Lung (tissue), 12 donors: ENCODE data around the gene SMC4. TPM values are rescaled to one million over a fixed set of nuclear protein-coding genes. Genes with fewer than 3 reads are reported as not detected.

Experiments used
- ATAC-seq: fragments of 200-7000 bp; cut with Tn5 transposase; one replicate; pipeline ENCODE4 v1.9.1; 2020; ENCODE audit warnings: moderate number of reproducible peaks; ENCODE audit not compliant: insufficient read depth, low FRiP score
- DNase-seq, 3 donors: peaks; one replicate each; pipeline ENCODE4 v3.0.0-alpha.2; 2013 to 2017
- H3K27ac ChIP-seq, 2 donors: one replicate each; pipeline ENCODE4 v1.5.1; 2013; ENCODE audit warnings: mild to moderate bottlenecking in 2 of 2, moderate library complexity in 2 of 2, control low read depth in 1 of 2, inconsistent platforms in 1 of 2, low read depth in 1 of 2, low read length in 1 of 2
- H3K27me3 ChIP-seq, 3 donors: one replicate each; pipeline ENCODE4 v1.5.1; 2013; ENCODE audit warnings: low read length in 2 of 3; ENCODE audit not compliant: control insufficient read depth in 3 of 3, insufficient read depth in 3 of 3
- H3K36me3 ChIP-seq, 4 donors: one replicate each; pipeline ENCODE4 v1.5.1; 2013; ENCODE audit warnings: low read length in 4 of 4, mild to moderate bottlenecking in 1 of 4, moderate library complexity in 1 of 4; ENCODE audit not compliant: control insufficient read depth in 4 of 4, insufficient read depth in 4 of 4
- H3K4me1 ChIP-seq, 5 donors: one replicate each; pipeline ENCODE4 v1.5.1; 2013; ENCODE audit warnings: low read length in 5 of 5, mild to moderate bottlenecking in 2 of 5, moderate library complexity in 1 of 5; ENCODE audit not compliant: control insufficient read depth in 5 of 5, insufficient read depth in 5 of 5
- H3K4me3 ChIP-seq: one replicate; pipeline ENCODE4 v1.5.1; 2013; ENCODE audit warnings: mild to moderate bottlenecking, control low read depth, moderate library complexity
- H3K9ac ChIP-seq, 2 donors: one replicate each; pipeline ENCODE4 v1.5.1; 2013; ENCODE audit warnings: low read length in 2 of 2, control low read depth in 1 of 2; ENCODE audit not compliant: insufficient read depth in 1 of 2
- H3K9me3 ChIP-seq, 4 donors: one replicate each; pipeline ENCODE4 v1.5.1; 2013; ENCODE audit warnings: low read length in 3 of 4, mild to moderate bottlenecking in 1 of 4, moderate library complexity in 1 of 4; ENCODE audit not compliant: control insufficient read depth in 4 of 4, insufficient read depth in 3 of 4
- WGBS, 2 donors: extraction: QIAGEN DNeasy Blood & Tissue Kit; methylation state at CpG; one replicate each; pipeline ENCODE4 v1.1.7; 2013; 5-methylcytosine and 5-hydroxymethylcytosine counted together
- polyA plus RNA-seq, 2 donors: library from polyadenylated mRNA; stranded (reverse); fragments of 200-250 nt; gene quantifications; one replicate each; pipeline ENCODE4 v1.2.1, GENCODE V29; 2013
- total RNA-seq, 2 donors: library from RNA; depleted of rRNA in 1 of 2; stranded (reverse); fragments of >200 nt in 1 of 2; gene quantifications; one replicate each; pipeline ENCODE4 v1.2.1, GENCODE V29; 2014 to 2021
- TF ChIP-seq, protein P1 (sequence below): IDR thresholded peaks from 2 replicates; pipeline ENCODE4 v1.5.1; 2012; ENCODE audit warnings: mild to moderate bottlenecking; ENCODE audit errors: control extremely low read depth, extremely low read depth
- donor health status: control.
- donor health status: control.
- donor health status: Bipolar disorder and iron deficiency.
- donor health status: healthy.
- donor health status: DM: yes; HTN: yes; CAD: no.

Gene SMC4
- total and polyA plus RNA-seq, 4 donors: 13.0 to 258 (median 56.3) TPM

DNA sequence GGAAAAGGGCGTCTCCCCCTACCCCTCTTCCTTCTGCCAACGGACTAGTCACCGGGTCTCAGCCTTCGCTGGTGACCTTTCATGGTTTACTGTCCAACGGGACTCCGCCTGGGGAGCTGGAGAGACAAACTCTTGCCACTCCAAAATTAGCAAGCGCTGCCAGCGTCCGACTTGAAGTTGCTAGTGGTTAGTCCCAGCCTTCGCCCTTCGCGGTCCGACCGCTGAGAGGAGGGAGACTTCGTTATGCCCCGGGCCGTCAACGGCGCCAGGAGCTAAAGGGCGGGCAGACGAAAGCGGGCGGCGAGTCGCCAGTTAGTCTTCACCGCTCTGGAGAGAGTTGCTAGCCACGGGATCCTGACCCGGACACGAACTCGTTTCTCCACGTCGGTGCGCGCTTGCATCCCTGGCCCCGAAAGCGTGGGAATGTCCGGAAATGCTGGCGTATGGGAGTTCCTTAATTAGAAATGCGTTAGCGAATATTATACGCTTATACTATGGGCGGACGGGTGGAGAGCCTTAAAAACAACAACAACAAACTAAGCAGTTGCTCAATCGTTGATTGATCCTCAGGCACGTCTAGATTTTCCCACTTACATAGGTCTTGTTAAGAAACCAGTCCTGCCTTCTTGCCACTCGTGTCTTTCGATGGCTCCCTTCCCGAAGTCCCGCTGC is 716 bp downstream of the SMC4 start:
- 0% methylated on average over 49 of the region's 49 CpGs for WGBS, 2 donors
- H3K27ac ChIP-seq: peak overlapping the region; percentile 78 to 93
- H3K27me3 ChIP-seq: no peaks in the 10 kb centered on the region
- peaks cover 0 to 5% (median 0%) of the 10 kb centered on the region in 4 donors for H3K36me3 ChIP-seq
- TF ChIP-seq, protein P1, sequence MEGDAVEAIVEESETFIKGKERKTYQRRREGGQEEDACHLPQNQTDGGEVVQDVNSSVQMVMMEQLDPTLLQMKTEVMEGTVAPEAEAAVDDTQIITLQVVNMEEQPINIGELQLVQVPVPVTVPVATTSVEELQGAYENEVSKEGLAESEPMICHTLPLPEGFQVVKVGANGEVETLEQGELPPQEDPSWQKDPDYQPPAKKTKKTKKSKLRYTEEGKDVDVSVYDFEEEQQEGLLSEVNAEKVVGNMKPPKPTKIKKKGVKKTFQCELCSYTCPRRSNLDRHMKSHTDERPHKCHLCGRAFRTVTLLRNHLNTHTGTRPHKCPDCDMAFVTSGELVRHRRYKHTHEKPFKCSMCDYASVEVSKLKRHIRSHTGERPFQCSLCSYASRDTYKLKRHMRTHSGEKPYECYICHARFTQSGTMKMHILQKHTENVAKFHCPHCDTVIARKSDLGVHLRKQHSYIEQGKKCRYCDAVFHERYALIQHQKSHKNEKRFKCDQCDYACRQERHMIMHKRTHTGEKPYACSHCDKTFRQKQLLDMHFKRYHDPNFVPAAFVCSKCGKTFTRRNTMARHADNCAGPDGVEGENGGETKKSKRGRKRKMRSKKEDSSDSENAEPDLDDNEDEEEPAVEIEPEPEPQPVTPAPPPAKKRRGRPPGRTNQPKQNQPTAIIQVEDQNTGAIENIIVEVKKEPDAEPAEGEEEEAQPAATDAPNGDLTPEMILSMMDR: no peak
- DNase-seq: peak; percentile 52 to 65 (median 58)
- H3K4me3 ChIP-seq: peak overlapping the region; percentile 80
- no peaks in the 10 kb centered on the region for H3K9me3 ChIP-seq
- peaks cover 0 to 29% (median 3%) of the 10 kb centered on the region in 5 donors for H3K4me1 ChIP-seq
- H3K9ac ChIP-seq: peak overlapping the region; percentile 97
- ATAC-seq: peak; percentile 1

GRCh38 chr3:160400702-160401150 is 1.3 kb downstream of the SMC4 start:
- Histone ChIP-seq H3K36me3 (peaks cover 0 to 5% (median 0%) of the 10 kb centered on the region in 4 donors), H3K4me3 (peak overlapping the region; percentile 80), H3K4me1 (peaks cover 0 to 29% (median 3%) of the 10 kb centered on the region in 5 donors), H3K27me3 (no peaks in the 10 kb centered on the region), H3K27ac (peak overlapping the region; percentile 78 to 93), H3K9me3 (no peaks in the 10 kb centered on the region), H3K9ac (peak overlapping the region; percentile 97)
- WGBS, 2 donors: 1% methylated on average over 45 to 51 of the region's 51 CpGs
- DNase-seq: peak in 2 of 3 donors; percentile 29 to 37
- TF ChIP-seq, protein P1: no peak
- no peak for ATAC-seq

DNA sequence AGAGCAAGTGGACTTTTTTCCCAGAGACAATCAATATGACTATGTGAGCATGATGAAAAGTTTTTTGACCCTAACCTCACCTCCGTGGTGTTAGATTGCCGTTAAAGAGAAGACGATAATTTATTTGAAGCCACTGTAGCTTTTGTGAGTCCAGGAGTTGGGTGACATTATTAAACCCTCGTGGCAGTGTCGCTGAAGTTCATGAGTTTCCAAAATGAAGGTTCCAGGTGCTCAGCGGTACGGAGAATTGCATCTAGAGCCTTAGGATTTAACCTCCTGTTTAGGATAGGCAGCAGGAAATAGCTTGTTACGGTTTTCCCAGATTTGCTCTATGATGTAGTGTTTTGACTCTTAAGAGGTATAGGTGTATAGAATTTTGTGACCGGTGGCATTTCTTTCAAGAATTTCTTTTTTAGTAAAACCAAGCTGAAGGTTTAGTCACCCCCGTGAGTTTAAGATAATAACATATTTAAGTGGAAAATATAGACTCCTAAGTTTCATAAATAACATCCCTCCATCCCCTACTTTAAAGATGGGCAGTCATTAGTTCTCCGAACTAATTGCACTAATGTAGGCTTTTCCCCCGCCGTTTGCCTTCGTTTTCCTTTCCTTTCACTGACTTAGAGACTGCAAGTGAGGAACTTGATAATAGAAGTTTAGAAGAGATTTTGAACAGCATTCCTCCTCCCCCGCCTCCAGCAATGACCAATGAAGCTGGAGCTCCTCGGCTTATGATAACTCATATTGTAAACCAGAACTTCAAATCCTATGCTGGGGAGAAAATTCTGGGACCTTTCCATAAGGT is 2.0 kb downstream of the SMC4 start:
- ATAC-seq (no peak), DNase-seq (peak; percentile 69 to 86 (median 86))
- Histone ChIP-seq H3K27me3 (no peaks in the 10 kb centered on the region), H3K27ac (no peak overlapping the region), H3K4me1 (peaks cover 0 to 29% (median 3%) of the 10 kb centered on the region in 5 donors), H3K4me3 (peak overlapping the region; percentile 80), H3K9me3 (no peaks in the 10 kb centered on the region), H3K36me3 (peaks cover 0 to 5% (median 0%) of the 10 kb centered on the region in 4 donors), H3K9ac (peak overlapping the region; percentile 93 to 97)
- WGBS, 2 donors: 4 to 10% methylated on average over 16 of the region's 16 CpGs
- TF ChIP-seq, protein P1: no peak
